A549 (cell line): ENCODE data around the gene ACTR6. TPM values are rescaled to one million over a fixed set of nuclear protein-coding genes. Genes with fewer than 3 reads are reported as not detected.

Source experiments
- ATAC-seq, 2 experiments: fragments of 200-7000 bp in 1 of 2; fragments of >200 bp in 1 of 2; cut with Nextera tagmentation in 1 of 2; cut with Tn5 transposase in 1 of 2; 3 replicates each; pipeline versions ENCODE4 v1.8.0 to v1.9.1; 2018 to 2020; ENCODE audit warnings: mild to moderate bottlenecking in 1 of 2, moderate library complexity in 1 of 2
- CTCF ChIA-PET: fragments of 300-600 bp; sonication (Branson Sonifier 250); formaldehyde crosslinking; extraction: SDS; loops from one replicate; lab custom pipeline; 2021; ENCODE audit warnings: antibody characterized with exemption, inconsistent platforms; lab: Yijun Ruan, JAX
- POLR2A ChIA-PET: fragments of 350-600 bp; formaldehyde crosslinking; extraction: SDS; loops from one replicate; lab custom pipeline; 2021; ENCODE audit warnings: antibody characterized with exemption, inconsistent platforms; lab: Yijun Ruan, JAX
- DNase-seq, 2 experiments: peaks; one replicate each; pipeline versions ENCODE4 v3.0.0 to v3.0.0-alpha.2; 2011 to 2016; ENCODE audit warnings: low read depth in 1 of 2, low spot score in 1 of 2
- FAIRE-seq: peaks from 2 replicates; lab custom pipeline; 2011; peaks lifted over from hg19 to GRCh38; lab: Jason Lieb, UNC
- H3K27ac ChIP-seq, 2 experiments: fragments of >200 bp; sonication (Bioruptor Twin); formaldehyde crosslinking; 3 replicates each; pipeline ENCODE4 v1.5.1; 2016 to 2017
- H3K4me1 ChIP-seq: fragments of >200 bp; sonication (Bioruptor Twin); formaldehyde crosslinking; 3 replicates; pipeline ENCODE4 v1.6.1; 2016
- H3K4me2 ChIP-seq: fragments of >200 bp; sonication (Bioruptor Twin); formaldehyde crosslinking; 3 replicates; pipeline ENCODE4 v1.6.1; 2016
- H3K4me3 ChIP-seq: fragments of >200 bp; sonication (Bioruptor Twin); formaldehyde crosslinking; 3 replicates; pipeline ENCODE4 v1.5.1; 2016
- H3K9me3 ChIP-seq: fragments of >200 bp; sonication (Bioruptor Twin); formaldehyde crosslinking; 3 replicates; pipeline ENCODE4 v1.6.1; 2016
- CHD2 ChIP-seq: fragments of 150-350 bp; IDR thresholded peaks from 2 replicates; pipeline ENCODE4 v1.6.1; 2014; ENCODE audit warnings: low read length; ENCODE audit not compliant: partially characterized antibody
- CTCF ChIP-seq: fragments of >200 bp; sonication (Bioruptor Twin); formaldehyde crosslinking; IDR thresholded peaks from 3 replicates; pipeline ENCODE4 v1.5.1; 2016
- EHMT2 ChIP-seq: fragments of 200-600 bp; sonication (generic); IDR thresholded peaks from 2 replicates; pipeline ENCODE4 v1.6.1; 2016; ENCODE audit warnings: antibody characterized with exemption, low read depth, mild to moderate bottlenecking, moderate library complexity
- ELK1 ChIP-seq: fragments of 150-350 bp; IDR thresholded peaks from 2 replicates; pipeline ENCODE4 v1.6.1; 2014; ENCODE audit warnings: low read depth, mild to moderate bottlenecking, low read length
- ESRRA ChIP-seq: fragments of 150-350 bp; IDR thresholded peaks from 2 replicates; pipeline ENCODE4 v1.6.1; 2014; ENCODE audit warnings: mild to moderate bottlenecking, low read length, borderline replicate concordance
- FOSB ChIP-seq: fragments of 250-450 bp; sonication (Bioruptor Pico); IDR thresholded peaks from 2 replicates; pipeline ENCODE4 v1.5.0; 2020; ENCODE audit warnings: mild to moderate bottlenecking, moderate library complexity
- HEYL ChIP-seq: fragments of 250-450 bp; sonication (Bioruptor Pico); IDR thresholded peaks from 2 replicates; pipeline ENCODE4 v1.8.0; 2021; ENCODE audit warnings: mild to moderate bottlenecking, moderate library complexity
- HMGXB4 ChIP-seq: fragments of 250-450 bp; sonication (Bioruptor Pico); IDR thresholded peaks from 2 replicates; pipeline ENCODE4 v1.5.0; 2021; ENCODE audit warnings: mild to moderate bottlenecking, moderate library complexity, borderline replicate concordance
- JUN ChIP-seq, 2 experiments: fragments of >200 bp; sonication (Bioruptor Twin); formaldehyde crosslinking; IDR thresholded peaks; 2 replicates in 1 of 2; 3 replicates in 1 of 2; pipeline ENCODE4 v1.6.1; 2016 to 2017
- JUNB ChIP-seq: fragments of >200 bp; sonication (Bioruptor Twin); formaldehyde crosslinking; IDR thresholded peaks from 2 replicates; pipeline ENCODE4 v1.6.1; 2016
- KDM5A ChIP-seq: fragments of 200-600 bp; sonication (generic); IDR thresholded peaks from 2 replicates; pipeline ENCODE4 v1.6.1; 2016; ENCODE audit warnings: antibody characterized with exemption, mild to moderate bottlenecking
- MAX ChIP-seq: IDR thresholded peaks from 2 replicates; pipeline ENCODE4 v1.6.1; 2012
- MYC ChIP-seq: IDR thresholded peaks from 2 replicates; pipeline ENCODE4 v1.6.1; 2012; ENCODE audit warnings: mild to moderate bottlenecking, inconsistent platforms, low read length, improper control_type of control experiment, borderline replicate concordance
- PBX3 ChIP-seq: IDR thresholded peaks from 2 replicates; pipeline ENCODE4 v1.6.1; 2012
- PHF8 ChIP-seq: fragments of 200-600 bp; sonication (generic); IDR thresholded peaks from 2 replicates; pipeline ENCODE4 v1.6.1; 2016; ENCODE audit warnings: low read depth, mild to moderate bottlenecking, antibody characterized with exemption, moderate library complexity, borderline replicate concordance
- POLR2AphosphoS2 ChIP-seq: conservative IDR thresholded peaks from 2 replicates; pipeline ENCODE4 v1.6.1; 2012; ENCODE audit warnings: low read length, improper control_type of control experiment, inconsistent platforms
- RAD21 ChIP-seq, 2 experiments: fragments of >200 bp in 1 of 2; sonication (Bioruptor Twin) in 1 of 2; formaldehyde crosslinking in 1 of 2; IDR thresholded peaks in 1 of 2; conservative IDR thresholded peaks in 1 of 2; 2 replicates in 1 of 2; 3 replicates in 1 of 2; pipeline ENCODE4 v1.6.1; 2012 to 2018; ENCODE audit warnings: inconsistent platforms in 1 of 2
- REST ChIP-seq: fragments of 200-600 bp; sonication (generic); IDR thresholded peaks from 2 replicates; pipeline ENCODE4 v1.6.1; 2016; ENCODE audit warnings: antibody characterized with exemption, mild to moderate bottlenecking, moderate library complexity
- SMC3 ChIP-seq: fragments of >200 bp; sonication (Bioruptor Twin); formaldehyde crosslinking; IDR thresholded peaks from 3 replicates; pipeline ENCODE4 v1.6.1; 2018; ENCODE audit warnings: inconsistent platforms
- SREBF2 ChIP-seq: fragments of 450-650 bp; IDR thresholded peaks from 2 replicates; pipeline ENCODE4 v1.6.1; 2014; ENCODE audit warnings: mild to moderate bottlenecking, moderate library complexity
- TP53 ChIP-seq: fragments of 250-450 bp; sonication (Bioruptor Pico); IDR thresholded peaks from 2 replicates; pipeline ENCODE4 v1.5.0; 2021; ENCODE audit warnings: mild to moderate bottlenecking, moderate library complexity
- ZC3H11A ChIP-seq: fragments of 450-650 bp; IDR thresholded peaks from 2 replicates; pipeline ENCODE4 v1.6.1; 2014; ENCODE audit warnings: antibody characterized with exemption, mild to moderate bottlenecking
- ZFP36 ChIP-seq: fragments of 450-650 bp; IDR thresholded peaks from 2 replicates; pipeline ENCODE4 v1.6.1; 2014; ENCODE audit warnings: borderline replicate concordance; ENCODE audit not compliant: partially characterized antibody
- ZSCAN20 ChIP-seq: fragments of 250-450 bp; sonication (Bioruptor Pico); IDR thresholded peaks from 2 replicates; pipeline ENCODE4 v1.8.0; 2022; ENCODE audit warnings: mild to moderate bottlenecking, moderate library complexity
- WGBS: methylation state at CpG from one replicate; pipeline ENCODE4 v1.1.6; 2017; ENCODE audit errors: missing lambda C conversion rate; 5-methylcytosine and 5-hydroxymethylcytosine counted together
- polyA plus RNA-seq, 4 experiments: library from polyadenylated mRNA; depleted of rRNA in 3 of 4; stranded (reverse); fragments of >200 nt; fragmentation: RNase III in 1 of 4; extraction: RNeasy Plus Mini Kit Qiagen cat#74134 plus additional on column Dnase treatment in 1 of 4; gene quantifications; 2 replicates in 3 of 4; 3 replicates in 1 of 4; pipeline ENCODE4 v1.2.3, GENCODE V29; 2011 to 2017

The ACTR6 gene
- polyA plus RNA-seq, 2 of the 4 experiments (the other 2 are of a cell fraction) = 37.0 to 50.1 TPM

GRCh38 chr12:100153131-100153530, 47.5 kb upstream of the ACTR6 start:
- no peak for DNase-seq
- H3K4me1 ChIP-seq = no peaks in the 10 kb centered on the region
- H3K9me3 ChIP-seq = no peaks in the 10 kb centered on the region
- no peak overlapping the region for H3K27ac ChIP-seq
- WGBS = 82% methylated on average over 10 of the region's 10 CpGs
- H3K4me3 ChIP-seq = no peak overlapping the region
- TF ChIP-seq JUN (IDR thresholded peaks at IDR 0.05) (no peak), ZFP36 (no peak), MYC (no peak), POLR2AphosphoS2 (no peak), ZC3H11A (no peak), SMC3 (no peak), FOSB (CRISPR knock-in tag) (no peak), HMGXB4 (no peak), PBX3 (no peak), ZSCAN20 (no peak), ESRRA (no peak), JUNB (no peak)
- TF ChIP-seq, all 56 proteins: peak for 0
- no peak for FAIRE-seq
- CTCF ChIA-PET = interaction anchor here (0.6 to 3.4 kb wide), 5 partner anchors 13 to 1513 kb away, joined by 3 to 43 read pairs (median 3); no protein-coding TSS in a partner anchor
- POLR2A ChIA-PET = no interaction called here
- no peak overlapping the region for H3K4me2 ChIP-seq
- ATAC-seq = no peak

- CTCF ChIA-PET = interaction anchor here (0.5 to 3.4 kb wide), 19 partner anchors 10 to 741 kb away, joined by 3 to 43 read pairs (median 4); partner anchors contain the start of genes ACTR6 and BLTP3B
- TF ChIP-seq REST = no peak
- no peak for TF ChIP-seq HEYL (CRISPR knock-in tag)
- TF ChIP-seq TP53 (CRISPR knock-in tag) = no peak
- TF ChIP-seq ELK1 = no peak
- TF ChIP-seq CTCF = peak; percentile 76
- 0 out of 2 replicates have a peak, but pooled peaks have one; percentile 21 for TF ChIP-seq MAX
- TF ChIP-seq EHMT2 = 0 out of 2 replicates have a peak, but pooled peaks have one; percentile 28
- no peak for TF ChIP-seq ESRRA
- 0 out of 3 replicates have a peak, but pooled peaks have one; percentile 25 for TF ChIP-seq SMC3
- TF ChIP-seq ZFP36 = no peak
- TF ChIP-seq SREBF2 = no peak
- no peak for TF ChIP-seq KDM5A
- TF ChIP-seq CHD2 = no peak
- peak in 1 of 2 experiments; percentile 61; a peak in 3 of 5 replicates for TF ChIP-seq RAD21 (conservative IDR thresholded peaks at IDR 0.05 in 1 of 2, IDR thresholded peaks at IDR 0.05 in 1 of 2)
- no peak for TF ChIP-seq PHF8
- TF ChIP-seq, all 56 proteins: peak for 5
- FAIRE-seq (no peak), DNase-seq (peak; percentile 84 to 85), ATAC-seq (peak; percentile 79 to 92)
- H3K4me1 ChIP-seq = no peaks in the 10 kb centered on the region
- no peak overlapping the region for H3K4me3 ChIP-seq
- no peaks in the 10 kb centered on the region for H3K9me3 ChIP-seq
- WGBS = 66% methylated on average over 14 of the region's 15 CpGs
- no peak overlapping the region for H3K4me2 ChIP-seq
- H3K27ac ChIP-seq = no peak overlapping the region
- POLR2A ChIA-PET = interaction anchor here (1.0 kb wide), 1 partner anchor 46 kb away, joined by 3 read pairs; the partner anchor contains the start of gene ACTR6
Measured at GRCh38 chr12:100154474-100155247, 46.0 kb upstream of the ACTR6 start.
